Effector memory CD8-positive, alpha-beta T cell (primary cell): ENCODE data around the gene SMIM12.

ENCODE experiments used
- ATAC-seq: fragments of 150-1000 bp; cut with Tn5 transposase; replicated peaks from 2 replicates; pipeline ENCODE4 v1.10.0; 2021; ENCODE audit warnings: mild to moderate bottlenecking, moderate library complexity
- DNase-seq, 3 experiments: peaks; one replicate each; pipeline ENCODE4 v3.0.0; 2021
- H3K27ac Mint-ChIP-seq, 2 donors: one replicate each; pipeline ENCODE4 v1.8.0; 2022; ENCODE audit warnings: mild to moderate bottlenecking in 2 of 2, mixed read lengths in 2 of 2, moderate library complexity in 2 of 2
- H3K27me3 Mint-ChIP-seq, 2 donors: one replicate each; pipeline ENCODE4 v1.8.0; 2022; ENCODE audit warnings: mixed read lengths in 2 of 2
- H3K36me3 Mint-ChIP-seq: one replicate; pipeline ENCODE4 v1.8.0; 2022; ENCODE audit warnings: mild to moderate bottlenecking, moderate library complexity, mixed read lengths; ENCODE audit not compliant: insufficient read depth
- H3K4me1 Mint-ChIP-seq, 2 donors: one replicate each; pipeline ENCODE4 v1.8.0; 2022; ENCODE audit warnings: low read depth in 2 of 2, mixed read lengths in 2 of 2
- H3K4me3 Mint-ChIP-seq, 2 donors: one replicate each; pipeline ENCODE4 v1.8.0; 2022; ENCODE audit warnings: mild to moderate bottlenecking in 2 of 2, mixed read lengths in 2 of 2, moderate library complexity in 2 of 2
- H3K9me3 Mint-ChIP-seq, 2 donors: one replicate each; pipeline ENCODE4 v1.8.0; 2022; ENCODE audit warnings: mixed read lengths in 2 of 2

SMIM12 gene

DNA sequence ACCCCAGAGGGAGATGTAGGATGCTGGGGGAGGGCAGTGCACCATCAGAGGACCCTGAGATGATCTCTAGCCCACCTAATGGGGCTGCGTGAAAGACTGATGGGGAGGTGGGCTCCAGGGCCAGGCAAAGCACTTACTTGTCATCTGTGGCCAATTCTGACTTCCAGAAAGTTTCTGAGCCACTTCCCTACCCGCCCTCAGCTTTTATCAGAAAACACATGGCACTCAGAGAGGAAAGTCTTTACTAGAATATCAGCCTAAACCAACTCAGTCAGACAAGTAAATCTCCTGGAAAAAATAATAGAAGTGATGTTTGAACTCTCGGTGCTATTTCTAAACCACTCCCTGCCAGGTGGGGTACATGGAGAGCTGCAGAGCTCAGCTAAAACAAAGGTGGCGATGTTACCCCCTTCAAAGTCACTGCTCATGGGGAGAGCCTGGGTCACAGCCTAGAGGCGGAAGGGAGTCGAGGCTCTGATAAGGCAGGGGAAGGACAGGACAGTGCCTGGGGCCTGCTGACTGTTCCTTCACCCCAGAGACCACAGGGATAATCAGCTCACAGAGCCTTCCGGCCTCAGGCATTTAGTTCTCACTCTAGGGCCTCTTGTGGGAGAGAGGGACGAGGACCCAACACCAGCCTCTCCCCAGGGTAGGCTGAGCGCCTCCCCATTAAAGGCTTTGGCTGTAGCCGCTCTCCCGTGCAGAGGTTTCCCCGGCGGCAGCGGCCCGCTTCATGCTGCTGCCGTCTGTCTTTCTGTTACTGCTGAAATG, 14.2 kb downstream of the SMIM12 start:
- no peak for ATAC-seq
- H3K4me3 Mint-ChIP-seq: no peak overlapping the region
- peak overlapping the region in 1 of 2 donors; percentile 17 for H3K27ac Mint-ChIP-seq
- H3K27me3 Mint-ChIP-seq: no peaks in the 10 kb centered on the region
- no peak for DNase-seq
- peaks cover 20 to 26% of the 10 kb centered on the region in 2 donors for H3K4me1 Mint-ChIP-seq
- no peaks in the 10 kb centered on the region for H3K9me3 Mint-ChIP-seq
- peaks cover 17% of the 10 kb centered on the region for H3K36me3 Mint-ChIP-seq

DNA sequence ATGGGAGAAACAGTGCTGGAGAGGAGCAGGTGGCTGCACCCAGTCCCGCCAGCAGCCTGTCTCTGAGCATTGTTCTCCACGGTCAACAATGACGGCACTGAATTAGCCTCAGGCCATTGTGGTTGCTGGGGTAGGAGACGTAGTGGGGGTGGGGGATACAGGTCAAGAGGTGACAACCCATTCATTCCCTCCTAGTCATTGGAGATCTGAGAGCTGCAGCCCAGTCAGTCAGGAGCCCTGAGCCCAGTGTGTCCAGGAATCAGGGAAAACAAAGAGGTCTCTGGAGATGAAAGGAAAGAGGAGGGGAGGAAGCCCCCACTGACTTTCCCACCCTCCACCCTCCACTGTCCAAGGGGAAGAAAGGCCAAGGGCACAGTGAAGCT, 15.3 kb downstream of the SMIM12 start:
- H3K27ac Mint-ChIP-seq: no peak overlapping the region
- no peaks in the 10 kb centered on the region for H3K27me3 Mint-ChIP-seq
- peaks cover 11% of the 10 kb centered on the region for H3K36me3 Mint-ChIP-seq
- no peaks in the 10 kb centered on the region for H3K9me3 Mint-ChIP-seq
- DNase-seq (no peak), ATAC-seq (no peak)
- peaks cover 18 to 23% of the 10 kb centered on the region in 2 donors for H3K4me1 Mint-ChIP-seq
- no peak overlapping the region for H3K4me3 Mint-ChIP-seq

DNA sequence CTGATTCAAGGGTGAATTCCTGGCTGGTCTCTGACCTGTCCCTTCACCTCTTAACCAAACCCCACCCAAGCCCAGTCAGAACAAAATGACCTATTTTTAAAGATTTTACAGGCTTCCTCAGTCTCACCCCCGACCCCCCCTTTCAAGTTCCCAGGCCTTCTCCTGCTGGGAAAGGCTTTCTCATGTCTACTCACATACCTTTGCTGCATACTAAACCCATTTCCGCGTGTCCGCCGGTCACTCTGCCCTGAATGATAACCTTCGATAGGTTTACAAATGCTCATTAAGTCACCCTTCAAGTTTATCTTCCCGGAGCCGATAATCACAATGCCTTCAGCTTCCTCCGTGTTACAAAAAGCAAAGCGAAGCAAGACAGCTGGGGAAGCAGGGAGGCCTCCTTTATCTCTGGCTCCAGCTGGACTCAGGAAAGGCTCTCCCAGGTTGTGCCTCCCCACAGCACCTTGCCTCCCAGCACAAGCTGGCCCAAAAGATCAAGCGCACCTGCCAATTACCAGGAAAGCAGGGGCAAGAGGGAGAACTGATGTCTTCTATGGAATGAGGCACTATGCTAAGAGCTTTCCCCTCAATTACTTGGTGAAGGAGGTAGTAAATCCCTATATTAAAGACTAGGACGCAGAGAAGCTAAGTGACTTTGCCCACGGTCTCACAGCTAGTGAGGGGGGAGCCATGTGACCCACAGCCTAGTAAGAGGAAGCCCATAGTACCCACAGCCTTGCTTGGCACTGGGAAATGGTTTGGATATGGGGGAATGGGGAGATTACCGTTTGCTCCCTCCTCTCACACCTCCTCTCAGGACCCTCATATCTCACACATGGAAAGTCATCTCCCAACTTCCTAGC, 15.9 kb downstream of the SMIM12 start:
- peaks cover 15 to 21% of the 10 kb centered on the region in 2 donors for H3K4me1 Mint-ChIP-seq
- DNase-seq (no peak), ATAC-seq (no peak)
- no peak overlapping the region for H3K4me3 Mint-ChIP-seq
- no peaks in the 10 kb centered on the region for H3K9me3 Mint-ChIP-seq
- H3K36me3 Mint-ChIP-seq: peaks cover 8% of the 10 kb centered on the region
- no peaks in the 10 kb centered on the region for H3K27me3 Mint-ChIP-seq
- peak overlapping the region; percentile 9 to 21 for H3K27ac Mint-ChIP-seq

DNA sequence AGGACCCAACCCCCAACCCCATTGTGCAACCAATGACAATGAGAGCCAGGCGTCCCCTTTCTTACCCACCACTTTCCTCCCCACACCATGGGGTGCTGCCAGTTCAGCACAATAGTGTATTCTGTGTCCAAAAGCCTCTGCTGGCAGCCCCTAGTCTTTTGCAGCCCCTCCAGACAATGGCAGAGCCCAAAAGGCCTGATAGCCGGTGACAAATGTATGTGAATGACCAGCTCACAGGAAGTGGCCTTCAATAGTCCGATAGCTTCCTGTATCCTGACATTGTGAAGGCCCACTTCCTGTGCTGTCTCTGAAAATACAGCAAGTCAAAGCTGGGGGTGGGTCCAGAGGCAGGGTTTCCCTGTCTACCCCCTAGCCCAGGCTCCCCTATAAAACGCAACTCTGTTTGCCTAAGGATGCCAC, 16.6 kb downstream of the SMIM12 start:
- Mint-ChIP-seq H3K27me3 (no peaks in the 10 kb centered on the region), H3K9me3 (no peaks in the 10 kb centered on the region), H3K4me1 (peaks cover 14 to 15% of the 10 kb centered on the region in 2 donors), H3K27ac (peak overlapping the region in 1 of 2 donors; percentile 21), H3K36me3 (peaks cover 7% of the 10 kb centered on the region), H3K4me3 (no peak overlapping the region)
- ATAC-seq: no peak
- DNase-seq: no peak

DNA sequence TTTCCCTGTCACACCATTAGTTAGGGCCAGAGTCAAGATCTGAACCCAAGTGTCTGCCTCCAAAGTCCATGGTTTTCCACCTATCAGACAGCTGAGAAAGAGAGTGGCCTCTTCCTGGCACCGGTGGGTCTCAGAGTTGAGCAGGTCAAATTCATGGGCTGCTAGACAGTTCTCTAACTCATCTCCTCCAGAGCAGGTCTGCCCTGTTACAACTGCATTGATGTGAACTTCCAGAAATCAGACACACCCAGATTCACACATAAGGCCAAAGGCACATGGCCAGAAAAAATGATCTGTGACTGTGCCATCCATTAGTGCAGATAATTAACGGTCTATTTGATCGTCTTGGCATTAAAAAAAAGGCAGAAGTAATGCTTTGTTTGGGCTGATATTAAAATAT, 17.5 kb downstream of the SMIM12 start:
- Mint-ChIP-seq H3K27ac (no peak overlapping the region), H3K4me1 (peaks cover 14 to 15% of the 10 kb centered on the region in 2 donors), H3K4me3 (no peak overlapping the region), H3K27me3 (no peaks in the 10 kb centered on the region), H3K36me3 (peaks cover 4% of the 10 kb centered on the region), H3K9me3 (no peaks in the 10 kb centered on the region)
- DNase-seq (no peak), ATAC-seq (no peak)

DNA sequence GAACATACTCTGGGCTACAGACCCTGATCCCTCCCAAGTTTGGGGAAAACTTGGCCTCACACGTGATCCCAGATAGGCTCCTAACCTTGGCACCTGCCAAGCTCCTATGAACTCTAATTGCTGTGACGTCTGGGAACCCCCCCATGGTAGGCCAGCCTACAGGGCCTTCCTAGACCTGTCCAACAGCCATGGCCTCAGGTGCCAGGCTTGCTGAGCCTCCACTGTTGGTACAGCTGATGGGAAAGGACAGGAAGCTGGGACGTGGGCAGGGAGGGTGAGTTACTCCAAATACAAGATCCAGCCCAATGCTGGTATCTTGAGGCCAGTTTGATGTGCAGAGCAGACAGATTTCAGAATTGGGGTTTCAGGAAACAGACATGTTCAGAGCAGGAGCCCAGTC, 19.1 kb downstream of the SMIM12 start:
- Mint-ChIP-seq H3K9me3 (no peaks in the 10 kb centered on the region), H3K4me1 (peaks cover 14 to 15% of the 10 kb centered on the region in 2 donors), H3K27ac (no peak overlapping the region), H3K27me3 (no peaks in the 10 kb centered on the region), H3K36me3 (no peaks in the 10 kb centered on the region), H3K4me3 (no peak overlapping the region)
- DNase-seq (no peak), ATAC-seq (no peak)

DNA sequence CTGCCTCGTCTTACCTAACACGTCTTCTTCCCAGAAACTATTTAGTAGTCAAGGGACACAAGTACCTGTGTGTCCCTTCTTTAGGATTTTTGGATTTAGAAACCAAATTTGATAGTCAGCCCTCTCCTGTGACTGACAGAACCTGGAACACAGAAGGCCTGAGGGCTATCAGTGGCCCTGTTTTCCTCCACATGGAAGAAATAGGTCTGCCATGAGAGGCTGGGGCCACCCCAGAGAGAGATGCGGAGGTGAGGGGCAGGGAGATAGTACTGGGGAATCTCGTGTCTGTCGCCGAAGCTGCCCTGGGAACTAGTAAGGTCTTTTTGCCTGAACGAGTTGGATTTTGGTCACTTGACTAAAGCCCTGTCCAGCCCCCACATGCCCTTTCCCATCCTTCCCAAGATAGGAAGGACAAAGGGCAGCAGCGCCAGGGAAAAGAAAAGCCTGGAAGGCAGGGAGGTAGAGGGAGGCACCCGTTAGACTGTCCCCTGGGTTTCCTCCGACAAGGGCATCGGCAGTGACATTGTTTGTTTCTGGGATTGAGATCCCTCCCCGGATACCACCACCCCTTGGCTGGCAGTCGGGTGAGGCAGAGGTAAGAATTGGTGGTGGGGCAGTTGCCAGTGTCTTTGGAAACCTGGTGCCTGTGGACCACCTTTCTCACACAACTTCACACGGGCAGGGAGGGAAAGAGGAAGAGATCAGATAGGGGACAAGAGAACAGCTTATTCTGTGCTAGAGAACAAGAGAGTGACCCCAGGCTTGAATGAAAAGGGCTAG, 19.8 kb downstream of the SMIM12 start:
- Mint-ChIP-seq H3K27ac (no peak overlapping the region), H3K9me3 (no peaks in the 10 kb centered on the region)

DNA sequence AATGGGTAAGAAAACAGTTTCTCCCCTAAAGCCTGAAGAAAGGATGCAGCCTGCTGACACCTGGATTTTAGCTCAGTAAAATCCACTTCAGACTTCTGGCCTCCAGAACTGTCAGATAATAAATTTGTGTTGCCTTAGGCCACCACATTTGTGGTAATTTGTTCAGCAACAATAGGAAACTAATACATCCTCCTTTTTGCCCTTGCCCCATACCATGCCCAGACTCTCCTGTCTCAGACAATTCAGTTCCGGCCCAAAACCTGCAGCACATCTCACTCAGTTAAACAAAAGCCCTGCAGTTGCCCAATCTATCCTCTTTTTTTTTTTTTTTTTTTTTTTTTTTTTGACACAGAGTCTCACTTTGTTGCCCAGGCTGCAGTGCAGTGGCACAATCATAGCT, 25.8 kb downstream of the SMIM12 start:
- Mint-ChIP-seq H3K27me3 (no peaks in the 10 kb centered on the region), H3K36me3 (no peaks in the 10 kb centered on the region), H3K4me3 (no peak overlapping the region), H3K9me3 (no peaks in the 10 kb centered on the region), H3K4me1 (no peaks in the 10 kb centered on the region), H3K27ac (no peak overlapping the region)
- no peak for DNase-seq
- ATAC-seq: no peak

More for the DNA sequence above, 19.8 kb downstream of the SMIM12 start:
- no peak for ATAC-seq
- H3K36me3 Mint-ChIP-seq: no peaks in the 10 kb centered on the region
- H3K27me3 Mint-ChIP-seq: no peaks in the 10 kb centered on the region
- no peak for DNase-seq
- H3K4me3 Mint-ChIP-seq: no peak overlapping the region
- peaks cover 14 to 15% of the 10 kb centered on the region in 2 donors for H3K4me1 Mint-ChIP-seq

DNA sequence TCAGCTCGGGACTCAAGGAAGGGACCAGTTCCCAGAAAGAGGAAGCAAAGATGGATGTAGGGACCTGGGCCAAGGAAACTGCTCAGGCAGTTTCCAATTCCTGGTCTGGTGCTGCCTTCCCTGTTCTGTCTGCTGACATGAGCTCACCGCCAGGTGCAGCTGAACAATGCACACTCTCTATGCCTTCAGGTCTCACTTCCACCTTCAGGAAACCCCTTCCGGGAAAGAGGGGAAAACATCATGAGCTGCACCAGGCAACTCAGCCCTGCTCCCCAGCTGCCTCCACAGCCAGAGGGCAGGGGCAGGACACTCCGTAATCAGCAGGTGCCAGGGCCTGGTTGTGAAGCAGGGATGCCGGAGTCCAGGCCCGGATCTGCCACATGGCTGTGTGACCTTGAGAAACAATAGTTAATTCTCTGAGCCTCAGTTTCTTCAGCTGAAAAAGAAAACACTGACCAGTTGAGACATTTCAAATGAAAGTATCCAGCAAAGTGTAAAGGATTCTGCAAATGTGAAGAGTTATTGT, 27.8 kb downstream of the SMIM12 start:
- Mint-ChIP-seq H3K9me3 (no peaks in the 10 kb centered on the region), H3K27ac (no peak overlapping the region)
- no peak for ATAC-seq

DNA sequence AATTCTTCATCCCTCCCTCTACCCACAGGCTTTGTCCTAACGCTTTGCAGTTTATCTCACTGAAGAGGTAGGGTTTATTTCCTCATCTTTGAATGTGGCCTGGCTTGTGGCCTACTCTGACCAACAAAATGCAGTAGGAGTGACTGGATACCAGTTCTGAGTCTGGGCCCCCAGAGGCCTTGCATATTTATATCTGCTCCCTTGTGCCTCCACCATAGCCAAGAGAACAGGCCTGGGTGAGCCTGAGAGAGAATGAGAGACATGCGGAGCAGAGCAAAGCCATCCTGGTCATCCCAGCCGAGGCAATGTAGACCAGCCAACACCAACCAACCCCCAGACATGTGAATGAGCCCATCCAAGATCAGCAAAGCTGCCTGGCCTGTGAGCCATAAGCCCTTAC, 30.3 kb downstream of the SMIM12 start:
- no peak for ATAC-seq
- Mint-ChIP-seq H3K9me3 (no peaks in the 10 kb centered on the region), H3K4me1 (no peaks in the 10 kb centered on the region), H3K27ac (no peak overlapping the region), H3K36me3 (no peaks in the 10 kb centered on the region), H3K27me3 (no peaks in the 10 kb centered on the region), H3K4me3 (no peak overlapping the region)
- no peak for DNase-seq

More for the DNA sequence above, 27.8 kb downstream of the SMIM12 start:
- Mint-ChIP-seq H3K27me3 (no peaks in the 10 kb centered on the region), H3K4me1 (no peaks in the 10 kb centered on the region), H3K4me3 (no peak overlapping the region), H3K36me3 (no peaks in the 10 kb centered on the region)
- no peak for DNase-seq

DNA sequence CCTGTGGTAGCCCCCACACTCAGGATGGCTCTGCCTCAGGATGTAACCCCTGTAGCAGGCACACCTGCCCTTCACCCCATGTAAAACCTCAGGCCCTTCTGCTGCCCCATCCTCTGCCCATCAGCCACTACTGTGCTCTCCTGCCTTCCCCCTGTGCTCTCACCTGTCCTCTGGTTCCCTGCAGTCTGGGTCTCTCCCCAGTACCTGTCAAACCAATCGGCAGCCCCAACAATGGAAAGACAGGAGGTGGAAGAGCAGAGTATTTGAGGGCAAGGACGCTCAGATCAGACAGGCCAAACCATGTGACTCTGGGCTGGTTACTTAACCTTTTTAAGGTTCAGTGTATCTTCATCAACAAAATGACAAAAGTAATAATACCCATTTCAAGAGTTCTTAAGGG, 30.9 kb downstream of the SMIM12 start:
- no peak overlapping the region for H3K4me3 Mint-ChIP-seq
- no peak for DNase-seq
- H3K27ac Mint-ChIP-seq: no peak overlapping the region
- no peaks in the 10 kb centered on the region for H3K36me3 Mint-ChIP-seq
- no peaks in the 10 kb centered on the region for H3K27me3 Mint-ChIP-seq
- no peaks in the 10 kb centered on the region for H3K9me3 Mint-ChIP-seq
- no peak for ATAC-seq
- no peaks in the 10 kb centered on the region for H3K4me1 Mint-ChIP-seq

DNA sequence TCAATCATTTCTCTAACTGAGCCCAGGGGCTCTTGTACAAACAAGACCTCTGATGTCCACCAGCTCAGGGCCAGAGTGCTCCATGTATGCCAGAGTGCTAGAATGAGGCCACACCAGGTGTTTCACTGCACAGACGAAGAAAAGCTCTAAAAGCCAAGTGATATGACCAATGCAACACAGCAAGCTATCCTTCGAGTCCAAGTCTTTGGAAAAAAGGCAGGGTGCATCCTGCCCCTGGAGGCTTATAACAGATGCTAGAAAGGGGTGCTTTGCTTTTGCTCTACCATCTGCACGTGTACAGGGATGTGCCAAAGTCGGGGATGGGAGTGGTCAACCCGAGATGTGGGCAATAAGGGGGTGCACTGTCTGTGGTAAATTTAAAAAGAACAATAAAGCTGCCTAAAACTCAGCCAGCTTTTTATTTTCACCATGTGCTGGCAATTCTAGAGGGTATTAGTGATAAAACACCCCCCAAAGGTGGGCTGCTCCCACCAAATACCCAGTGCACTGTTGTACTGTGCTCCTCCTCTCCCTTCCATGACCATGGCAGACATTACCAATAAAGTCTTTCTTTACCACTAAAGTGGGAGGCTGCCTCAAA, 32.1 kb downstream of the SMIM12 start:
- ATAC-seq (no peak), DNase-seq (no peak)
- Mint-ChIP-seq H3K9me3 (no peaks in the 10 kb centered on the region), H3K27me3 (no peaks in the 10 kb centered on the region), H3K4me3 (no peak overlapping the region), H3K36me3 (no peaks in the 10 kb centered on the region), H3K27ac (no peak overlapping the region), H3K4me1 (no peaks in the 10 kb centered on the region)
